K562 (cell line): Measurements from ENCODE around the gene NACC1. TPM values are rescaled to one million over a fixed set of nuclear protein-coding genes. Genes with fewer than 3 reads are reported as not detected.

Experiments used
- ETV1 ChIP-seq: fragments of 450-650 bp; conservative IDR thresholded peaks from 2 replicates; pipeline ENCODE4 v1.6.1; 2016; ENCODE audit warnings: missing genetic modification characterization, control low read depth, low read depth, missing compliant biosample characterization
- FOSL1 ChIP-seq: fragments of 200-800 bp; sonication (Bioruptor generic); conservative IDR thresholded peaks from 2 replicates; pipeline ENCODE4 v1.6.1; 2016; ENCODE audit warnings: missing genetic modification characterization, missing compliant biosample characterization
- GTF2E2 ChIP-seq: fragments of 200-800 bp; sonication (Bioruptor generic); IDR thresholded peaks from 2 replicates; pipeline ENCODE4 v1.6.1; 2016; ENCODE audit warnings: missing genetic modification characterization, missing compliant biosample characterization
- MTA3 ChIP-seq: fragments of 450-650 bp; formaldehyde crosslinking; IDR thresholded peaks from 2 replicates; pipeline ENCODE4 v1.6.1; 2017; ENCODE audit warnings: mild to moderate bottlenecking, borderline replicate concordance
- NEUROD1 ChIP-seq: fragments of 150-350 bp; IDR thresholded peaks from 2 replicates; pipeline ENCODE4 v1.6.1; 2014; ENCODE audit warnings: borderline replicate concordance, low read length, low read depth; ENCODE audit not compliant: partially characterized antibody
- NFE2 ChIP-seq: IDR thresholded peaks from 2 replicates; pipeline ENCODE4 v1.6.1; 2014; ENCODE audit warnings: antibody characterized with exemption, low read depth
- NONO ChIP-seq, 2 experiments: fragments of 200-400 bp in 1 of 2; fragments of 450-650 bp in 1 of 2; formaldehyde crosslinking in 1 of 2; IDR thresholded peaks; 2 replicates each; pipeline ENCODE4 v1.6.1; 2017; ENCODE audit warnings: low read depth in 2 of 2, mild to moderate bottlenecking in 2 of 2, moderate library complexity in 2 of 2, low read length in 1 of 2
- SIN3A ChIP-seq, 2 experiments: fragments of 150-350 bp in 1 of 2; IDR thresholded peaks; 2 replicates each; pipeline ENCODE4 v1.6.1; 2011 to 2016; ENCODE audit warnings: borderline replicate concordance in 2 of 2, low read depth in 2 of 2, low read length in 2 of 2, mild to moderate bottlenecking in 2 of 2, moderate library complexity in 2 of 2; ENCODE audit not compliant: control insufficient read depth in 1 of 2
- SIX5 ChIP-seq, 2 experiments: IDR thresholded peaks; 2 replicates each; pipeline ENCODE4 v1.6.1; 2011; ENCODE audit warnings: low read length in 2 of 2, borderline replicate concordance in 1 of 2, low read depth in 1 of 2, mild to moderate bottlenecking in 1 of 2, moderate library complexity in 1 of 2; ENCODE audit not compliant: insufficient read depth in 1 of 2
- ZBTB11 ChIP-seq, 3 experiments: fragments of 200-800 bp in 1 of 3; fragments of 250-450 bp in 1 of 3; fragments of 450-650 bp in 1 of 3; sonication (Bioruptor Pico) in 1 of 3; sonication (Bioruptor generic) in 1 of 3; formaldehyde crosslinking in 1 of 3; IDR thresholded peaks; 2 replicates each; pipeline versions ENCODE4 v1.6.1 to v1.8.0; 2016 to 2022; ENCODE audit warnings: mild to moderate bottlenecking in 2 of 3, missing genetic modification characterization in 2 of 3, missing compliant biosample characterization in 1 of 3, moderate library complexity in 1 of 3
- ZBTB7A ChIP-seq: IDR thresholded peaks from 2 replicates; pipeline ENCODE4 v1.6.1; 2011; ENCODE audit warnings: low read depth, mild to moderate bottlenecking, low read length, moderate library complexity, borderline replicate concordance; ENCODE audit not compliant: control insufficient read depth
- ZNF197 ChIP-seq: fragments of 200-800 bp; sonication (Bioruptor generic); IDR thresholded peaks from 2 replicates; pipeline ENCODE4 v1.6.1; 2016; ENCODE audit warnings: low read depth, missing genetic modification characterization, missing compliant biosample characterization
- ZNF24 ChIP-seq: fragments of 450-650 bp; IDR thresholded peaks from 2 replicates; pipeline ENCODE4 v1.6.1; 2016
- ZNF512 ChIP-seq: IDR thresholded peaks from 2 replicates; pipeline ENCODE4 v1.6.1; 2016; ENCODE audit warnings: missing genetic modification characterization, missing compliant biosample characterization
- ZNF551 ChIP-seq: fragments of 250-450 bp; sonication (Bioruptor Pico); IDR thresholded peaks from 2 replicates; pipeline ENCODE4 v1.5.0; 2021; ENCODE audit warnings: mild to moderate bottlenecking, moderate library complexity
- ZNF592 ChIP-seq: fragments of 450-650 bp; IDR thresholded peaks from 2 replicates; pipeline ENCODE4 v1.6.1; 2017; ENCODE audit warnings: antibody characterized with exemption, mild to moderate bottlenecking
- ZSCAN29 ChIP-seq: fragments of 450-650 bp; IDR thresholded peaks from 2 replicates; pipeline ENCODE4 v1.6.1; 2017
- polyA plus RNA-seq, 8 experiments: library from polyadenylated mRNA; depleted of rRNA in 4 of 8; stranded (reverse) in 5 of 8; unstranded in 3 of 8; fragments of >200 nt; fragmentation: Nextera tagmentation in 2 of 8; fragmentation: Illumina TruSeq in 1 of 8; extraction: Ambion mirVana in 2 of 8; extraction: Trizol in 1 of 8; gene quantifications; 2 replicates each; pipeline versions ENCODE4 v1.2.1 to v1.2.3, GENCODE V29; 2011 to 2014; ENCODE audit warnings: inconsistent platforms in 1 of 8, missing spikeins in 1 of 8
- total RNA-seq, 7 experiments: library from RNA; depleted of rRNA in 6 of 7; stranded (reverse); fragments of >200 nt in 6 of 7; fragmentation: Illumina TruSeq in 2 of 7; extraction: Trizol in 2 of 7; gene quantifications; 2 replicates each; pipeline versions ENCODE4 v1.2.1 to v1.2.3, GENCODE V29; 2011 to 2021; ENCODE audit warnings: low replicate concordance in 1 of 7

Gene NACC1
- total and polyA plus RNA-seq, 9 of the 15 experiments (the other 6 are each of a cell fraction or from before 2014, with no cell fraction given): 0.04 to 96.6 (median 25.8) TPM

GRCh38 chr19:13152356-13152973 lies 34.4 kb downstream of the NACC1 start (continued):
- TF ChIP-seq MTA3 (no peak), ETV1 (tag) (peak; percentile 63; the same call in 1 of the 2 replicates), ZBTB11 (CRISPR knock-in tag; IDR thresholded peaks at IDR 0.05) (0 out of 6 replicates have a peak, but pooled peaks of 1 of the 3 experiments have one; percentile 8), ZNF512 (no peak), ZNF592 (0 out of 2 replicates have a peak, but pooled peaks have one; percentile 54), GTF2E2 (tag) (peak; percentile 16), ZBTB7A (peak; percentile 77), NFE2 (no peak), FOSL1 (tag) (0 out of 2 replicates have a peak, but pooled peaks have one; percentile 8), ZSCAN29 (peak; percentile 17; the same call in 1 of the 2 replicates), ZNF24 (no peak), NEUROD1 (peak; percentile 85), NONO (IDR thresholded peaks at IDR 0.05; ENCODE audit: low read depth in 2 of 2, low read length in 1 of 2) (no peak), ZNF197 (CRISPR knock-in tag) (no peak), SIX5 (IDR thresholded peaks at IDR 0.05; ENCODE audit: borderline replicate concordance in 1 of 2, insufficient read depth in 1 of 2, low read depth in 1 of 2, low read length in 2 of 2) (no peak), SIN3A (IDR thresholded peaks at IDR 0.05; ENCODE audit: borderline replicate concordance in 2 of 2, control insufficient read depth in 1 of 2, low read depth in 2 of 2, low read length in 2 of 2) (0 out of 4 replicates have a peak, but pooled peaks of 1 of the 2 experiments have one; percentile 1), ZNF551 (CRISPR knock-in tag) (no peak)
